A673 (cell line): Measurements from ENCODE around the gene IFNL1.

ENCODE experiments used
- CTCF ChIP-seq: fragments of 300-800, 200-600 bp; sonication (generic); conservative IDR thresholded peaks from 2 replicates; pipeline ENCODE4 v1.5.1; 2017; ENCODE audit warnings: low read depth, mild to moderate bottlenecking, antibody characterized with exemption, low read length, moderate library complexity, mixed read lengths
- EZH2 ChIP-seq: fragments of 200-600 bp; sonication (generic); IDR thresholded peaks from 2 replicates; pipeline ENCODE4 v1.6.1; 2017; ENCODE audit warnings: borderline replicate concordance, low read depth, mild to moderate bottlenecking, mixed read lengths, antibody characterized with exemption, low read length; ENCODE audit not compliant: poor library complexity, severe bottlenecking

- TF ChIP-seq CTCF (no peak), EZH2 (no peak)
These were observed 47.4 kb upstream of the IFNL1 start, which contains the start of gene IFNL4 for GRCh38 chr19:39248806-39249205.
